Dermis blood vessel endothelial cell (primary cell): ENCODE data around the gene CEP295NL. TPM values are rescaled to one million over a fixed set of nuclear protein-coding genes. Genes with fewer than 3 reads are reported as not detected.
A peak's percentile ranks its signal among the peaks of the same experiment; 100 is the strongest.
"Not testable (repeated sequence)": the region's sequence is repeated elsewhere in the genome, so short reads cannot be mapped to it uniquely, and the experiment has no call there.

Experiments used
- DNase-seq: peaks from one replicate; pipeline ENCODE4 v3.0.0; 2010
- total RNA-seq: library from RNA; depleted of rRNA; stranded (reverse); fragments of >200 nt; gene quantifications from 2 replicates; pipeline ENCODE4 v1.2.3, GENCODE V29; 2014

Gene CEP295NL, protein sequence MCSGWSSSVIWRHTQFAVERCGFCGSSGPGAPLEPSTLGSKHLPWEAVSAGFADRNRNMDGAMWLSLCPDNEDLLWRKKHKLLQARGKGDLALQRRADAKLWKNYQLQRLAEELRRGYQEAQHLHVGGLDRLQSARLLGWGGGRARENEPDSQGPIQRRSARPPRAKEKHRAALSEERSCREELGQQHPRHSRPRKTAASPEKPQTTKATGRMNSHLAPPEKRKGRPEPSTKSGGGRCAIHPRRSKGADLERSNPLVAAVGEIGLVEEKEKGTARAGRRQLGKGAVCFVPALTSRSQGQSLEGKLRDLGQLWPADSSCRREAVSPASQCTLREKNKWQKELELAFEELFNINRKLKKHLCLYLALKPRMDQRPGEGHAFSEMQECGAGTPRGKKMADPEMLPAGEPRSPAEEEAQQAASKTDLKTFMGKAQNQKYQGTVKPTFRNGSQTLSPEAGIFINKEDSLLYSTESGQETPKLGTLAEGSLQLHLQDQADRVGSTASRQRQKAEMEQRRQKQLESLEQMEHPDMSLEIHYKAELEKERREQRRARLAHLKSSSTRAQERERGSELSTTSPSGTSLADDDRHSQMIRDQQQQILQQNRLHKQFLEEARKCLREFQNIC
- 1.5 and 5.1 TPM in 2 replicates for total RNA-seq

DNA sequence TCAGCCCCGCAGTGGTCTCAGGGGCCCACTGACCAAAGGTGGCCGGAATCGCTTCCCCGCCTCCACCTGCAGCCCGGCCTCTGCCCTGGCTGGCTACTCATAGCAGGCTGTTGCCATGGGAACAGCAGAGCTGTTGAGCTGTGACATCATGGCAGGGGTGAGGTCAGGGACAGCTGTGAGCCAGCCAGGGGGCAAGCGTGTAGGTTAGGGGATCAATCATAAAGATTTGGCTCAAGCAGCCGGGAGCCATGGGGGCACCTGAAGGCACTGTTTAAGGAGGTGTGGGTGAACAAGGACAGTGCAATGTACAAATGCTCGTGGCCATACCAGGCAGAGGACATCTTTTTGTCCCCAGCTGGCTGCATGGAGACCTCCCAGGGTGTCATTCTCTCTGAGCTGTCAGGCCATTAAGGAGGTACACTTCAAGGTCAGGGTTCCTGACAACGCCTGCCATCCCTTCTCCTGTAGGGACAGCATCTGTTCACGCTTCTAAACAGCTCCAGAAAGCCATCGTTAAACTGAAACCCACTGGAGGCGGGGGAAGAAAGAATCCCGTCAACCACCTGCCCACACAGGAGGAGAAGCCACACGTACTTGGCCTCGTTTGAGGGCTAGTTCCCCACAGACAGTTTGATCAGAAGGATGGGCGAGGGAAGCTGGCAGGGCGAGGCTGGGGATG, at the start of gene CEP295NL:
Gene CEP295NL, minus strand, starts transcription at position 101 of the 679 bp plus-strand sequence. CDS start 1,373 bp downstream, outside the sequence.
- DNase-seq = peak; percentile 61

DNA sequence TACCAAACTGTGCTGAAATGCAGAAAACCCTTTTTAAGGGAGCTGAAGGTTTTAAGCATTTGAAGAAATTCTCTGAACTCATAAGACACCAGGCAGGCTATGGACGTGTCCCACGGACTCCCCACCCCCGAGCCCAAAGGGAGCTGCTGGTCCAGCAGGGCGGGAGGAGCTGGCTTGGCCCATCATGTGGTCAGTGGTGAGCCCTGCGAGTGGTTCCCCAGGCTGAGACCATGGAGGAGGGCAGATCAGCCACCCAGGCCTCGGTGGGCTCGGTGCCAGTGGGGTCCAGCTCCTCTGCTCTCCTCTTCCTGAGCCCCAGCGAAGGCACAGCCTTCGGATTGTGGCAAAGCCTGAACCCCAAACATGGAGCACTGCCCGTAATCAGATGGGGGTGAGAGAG, 49.7 kb upstream of the CEP295NL start:
- DNase-seq = no peak

DNA sequence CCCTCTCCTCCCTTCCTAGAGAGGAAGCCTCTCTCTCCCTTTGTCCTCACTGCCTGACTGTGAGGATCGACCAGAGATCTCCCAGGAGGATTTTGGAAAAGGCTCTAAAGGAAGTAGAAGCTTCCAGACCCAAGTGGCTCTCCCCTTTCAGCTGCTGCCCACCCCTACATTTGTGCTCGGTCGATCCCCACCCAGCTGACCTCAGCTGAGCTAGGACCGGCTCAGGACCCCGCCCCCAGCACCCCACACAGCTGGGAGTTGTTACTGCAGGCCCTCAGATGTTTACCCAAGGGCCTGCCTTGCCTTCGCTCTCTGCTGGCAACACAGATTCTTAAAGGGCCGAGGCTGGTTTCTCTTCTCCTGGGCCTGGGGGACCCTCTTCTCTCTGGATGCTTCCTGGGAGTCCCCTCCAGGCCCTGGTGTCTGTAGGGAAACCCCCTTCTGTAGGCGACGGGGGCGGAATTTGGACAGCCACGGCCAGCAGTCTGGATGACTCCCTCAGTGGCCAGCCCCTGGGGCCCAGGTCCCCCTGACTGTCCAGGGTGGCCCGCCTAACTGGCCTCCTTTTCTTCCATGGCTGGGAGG, 49.1 kb upstream of the CEP295NL start:
- no peak for DNase-seq

DNA sequence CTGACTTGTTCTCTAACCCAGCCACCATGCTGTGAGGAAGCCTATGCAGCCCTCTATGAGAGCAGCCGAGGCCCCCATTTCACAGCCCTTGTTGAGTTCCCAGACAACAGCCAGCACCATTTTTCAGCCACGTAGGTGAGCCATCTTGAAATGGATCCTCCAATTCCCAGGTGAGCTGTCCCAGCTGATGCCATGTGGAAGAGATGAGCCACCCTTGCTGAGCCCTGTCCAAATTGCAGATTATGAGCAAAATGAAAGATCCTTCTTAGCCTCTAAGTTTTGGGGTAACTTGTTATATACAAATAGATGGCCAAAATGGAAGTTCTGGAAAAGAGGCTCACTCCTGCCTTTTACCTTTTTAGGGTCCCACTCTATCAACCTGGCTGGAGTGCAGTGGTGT, 47.9 kb upstream of the CEP295NL start:
- DNase-seq = no peak

DNA sequence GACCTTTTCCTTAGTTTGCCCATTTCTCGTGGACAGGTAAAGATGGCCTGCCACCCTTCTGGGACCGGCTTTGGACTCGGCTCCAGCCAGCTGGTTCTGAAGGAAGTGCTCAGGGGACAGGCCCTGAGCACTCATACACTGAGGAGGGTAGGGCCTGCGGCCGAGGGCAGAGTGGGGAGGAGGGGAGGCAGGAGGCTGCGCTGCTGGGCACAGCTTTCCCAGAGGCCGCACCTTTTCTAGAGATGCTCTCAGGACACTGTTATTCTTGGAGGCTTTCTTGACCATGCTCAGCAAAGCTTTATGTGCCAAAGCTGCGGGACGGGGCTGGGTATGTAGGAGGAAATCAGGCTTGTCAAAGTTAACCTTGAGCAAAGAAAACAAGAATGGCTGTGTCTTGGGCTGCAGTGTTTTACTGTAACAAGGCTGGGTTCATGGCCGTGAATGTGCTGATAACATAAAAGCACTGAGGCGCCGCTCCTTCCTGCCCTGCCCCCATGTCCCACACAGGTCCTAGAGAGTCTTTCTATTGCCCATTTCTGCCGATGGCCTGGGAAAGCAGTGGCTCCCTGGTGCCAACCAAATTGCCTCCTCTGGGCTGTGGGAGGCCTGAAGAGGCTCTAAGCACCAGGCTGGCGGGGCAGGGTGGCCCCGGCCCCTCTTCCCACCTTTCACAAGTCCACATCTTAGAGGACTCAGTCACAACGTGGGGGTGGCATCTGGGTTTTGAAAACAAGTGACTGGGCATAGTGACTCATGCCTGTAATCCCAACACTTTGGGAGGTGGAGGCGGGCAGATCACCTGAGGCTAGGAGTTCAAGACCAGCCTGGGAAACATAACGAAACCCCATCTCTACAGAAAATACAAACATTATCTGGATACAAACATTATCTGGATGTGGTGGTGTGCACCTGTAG, 44.5 kb upstream of the CEP295NL start:
- no peak for DNase-seq

DNA sequence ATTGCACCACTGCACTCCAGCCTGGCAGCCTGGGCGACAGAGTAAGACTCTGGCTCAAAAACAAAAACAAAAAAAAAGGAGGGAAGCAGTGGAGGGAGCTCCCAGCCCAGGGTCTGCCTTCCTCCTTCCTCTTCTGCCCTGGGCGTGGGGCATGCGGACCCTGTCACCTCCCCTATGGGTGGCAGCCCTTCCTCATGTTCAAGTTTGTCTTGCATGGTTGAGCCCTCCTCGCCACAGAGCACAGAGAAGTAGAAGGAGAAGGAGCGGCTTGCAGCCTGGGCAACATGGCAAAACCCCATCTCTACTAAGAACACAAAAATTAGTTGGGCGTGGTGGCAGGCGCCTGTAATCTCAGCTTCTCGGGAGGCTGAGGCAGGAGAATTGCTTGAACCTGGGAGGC, 43.6 kb upstream of the CEP295NL start:
- DNase-seq = no peak

DNA sequence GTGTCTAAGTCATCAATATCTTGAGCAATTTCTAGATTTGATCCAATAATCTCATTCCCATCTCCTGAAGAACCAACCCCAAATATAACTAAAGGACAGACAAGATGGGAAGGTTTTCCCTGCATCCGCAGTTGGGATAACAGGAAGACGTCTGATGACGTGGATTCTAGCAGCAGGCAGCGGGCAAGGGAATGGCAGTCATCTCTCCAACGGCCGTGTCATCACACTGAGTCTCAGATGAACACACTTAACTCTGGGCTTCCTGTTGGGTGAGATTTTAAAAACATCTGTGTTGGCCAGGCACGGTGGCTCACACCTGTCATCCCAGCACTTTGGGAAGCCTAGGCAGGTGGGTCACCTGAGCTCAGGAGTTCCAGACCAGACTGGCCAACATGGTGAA, 43.1 kb upstream of the CEP295NL start:
- no peak for DNase-seq

DNA sequence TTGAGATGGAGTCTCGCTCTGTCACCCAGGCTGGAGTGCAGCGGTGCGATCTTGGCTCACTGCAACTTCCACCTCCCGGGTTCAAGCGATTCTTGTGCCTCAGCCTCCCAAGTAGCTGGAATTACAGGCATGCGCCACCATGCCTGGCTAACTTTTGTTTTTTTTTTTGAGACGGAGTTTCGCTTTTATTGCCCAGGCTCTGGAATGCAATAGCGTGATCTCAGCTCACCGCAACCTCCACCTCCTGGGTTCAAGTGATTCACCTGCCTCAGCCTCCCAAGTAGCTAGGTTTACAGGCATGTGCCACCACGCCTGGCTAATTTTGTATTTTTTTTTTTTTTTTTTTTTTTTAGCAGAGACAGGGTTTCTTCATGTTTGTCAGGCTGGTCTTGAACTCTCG, 42.5 kb upstream of the CEP295NL start:
- DNase-seq = not testable (repeated sequence)

DNA sequence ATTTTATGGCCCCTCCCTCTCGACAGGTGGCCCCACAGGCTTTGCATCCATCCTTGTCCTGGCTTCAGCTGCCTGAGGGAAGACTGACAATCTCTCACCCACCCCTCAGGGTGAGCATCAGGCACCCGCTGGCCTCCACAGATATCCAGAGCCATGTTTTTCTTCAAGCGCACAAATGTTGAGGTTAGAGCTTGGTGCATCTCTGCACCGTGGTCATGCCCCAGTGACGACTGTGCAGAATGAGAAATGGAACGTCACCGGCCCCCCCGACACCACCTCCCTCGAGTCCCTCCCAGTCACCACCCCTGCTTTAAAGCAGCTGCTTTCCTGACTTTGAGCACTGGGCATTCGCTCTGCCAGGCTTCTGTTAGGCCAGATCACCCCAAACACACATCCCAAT, 42.0 kb upstream of the CEP295NL start:
- DNase-seq = no peak

DNA sequence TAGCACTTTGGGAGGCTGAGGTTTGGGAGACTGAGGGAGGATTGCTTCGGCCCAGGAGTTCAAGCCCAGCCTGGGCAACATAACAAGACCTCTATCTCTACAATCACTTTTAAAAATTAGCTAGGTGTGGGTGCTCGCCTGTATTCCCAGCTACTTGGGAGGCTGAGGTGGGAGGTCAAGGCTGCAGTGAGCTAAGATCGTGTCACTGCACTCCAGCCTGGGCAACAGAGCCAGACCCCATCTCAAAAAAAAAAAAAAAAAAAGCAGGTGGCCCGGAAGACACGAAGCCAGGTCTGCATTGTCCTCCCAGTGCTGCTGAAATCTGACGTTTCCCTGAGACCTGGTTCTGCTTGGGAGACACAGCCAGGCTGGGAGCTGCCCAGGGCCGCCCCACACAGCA, 41.0 kb upstream of the CEP295NL start:
- DNase-seq = no peak

DNA sequence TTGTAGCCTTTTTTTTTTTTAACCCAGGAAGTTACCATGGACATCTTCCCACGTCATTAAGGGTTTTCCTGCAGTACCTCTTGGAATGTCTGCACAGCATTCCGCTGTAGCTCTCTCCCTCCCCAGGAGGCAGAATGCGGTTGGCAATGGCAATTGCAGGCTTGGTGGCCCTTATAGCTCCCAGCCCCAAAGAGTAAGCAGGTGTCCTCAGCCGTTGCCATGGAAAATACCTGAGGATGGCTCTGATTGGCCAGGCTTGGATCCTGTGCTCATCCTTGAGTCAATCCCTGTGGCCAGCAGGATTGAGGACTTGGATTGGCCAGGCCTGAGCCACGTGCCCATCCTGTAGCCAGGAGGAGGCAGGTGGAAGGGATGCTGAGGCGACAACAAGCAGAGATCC, 37.7 kb upstream of the CEP295NL start:
- DNase-seq = no peak

DNA sequence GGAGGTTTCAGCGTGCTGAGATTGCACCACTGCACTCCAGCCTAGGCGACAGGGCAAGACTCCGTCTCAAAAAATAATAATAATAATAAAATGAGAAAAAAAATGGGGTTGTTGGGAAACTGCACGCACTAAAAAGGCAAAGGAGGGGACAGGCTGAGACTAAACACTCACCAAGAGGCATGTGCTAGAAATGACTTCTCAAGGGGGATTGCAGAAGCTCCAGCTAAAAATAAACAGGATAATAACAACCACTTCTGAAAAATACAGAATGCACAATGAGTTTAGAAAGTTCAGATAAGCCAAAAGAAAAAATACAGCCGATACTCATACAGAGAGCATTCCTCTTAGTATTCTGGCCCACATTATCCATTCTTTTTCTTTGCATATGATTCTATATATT, 37.3 kb upstream of the CEP295NL start:
- DNase-seq = no peak

DNA sequence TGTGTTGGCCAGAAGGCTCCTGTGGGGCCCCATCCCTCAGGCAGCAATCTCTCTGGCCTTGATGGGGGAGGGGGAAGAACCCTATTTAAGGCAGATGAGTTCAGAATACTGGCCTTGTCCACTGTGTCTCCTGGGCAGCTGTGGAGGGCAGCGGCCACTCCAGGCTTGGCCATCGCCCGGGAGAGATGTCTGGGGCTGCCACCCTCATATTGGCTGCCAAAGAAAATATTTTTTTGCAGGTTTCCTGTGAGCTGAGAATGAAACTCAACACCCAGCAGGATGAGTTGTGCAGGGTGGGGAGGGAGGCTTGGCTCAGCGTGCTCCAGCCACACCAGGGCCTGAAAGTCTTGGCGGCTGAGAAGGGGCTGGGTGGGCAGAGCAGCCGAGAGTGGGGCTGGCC, 36.6 kb upstream of the CEP295NL start:
- peak; percentile 27 for DNase-seq

DNA sequence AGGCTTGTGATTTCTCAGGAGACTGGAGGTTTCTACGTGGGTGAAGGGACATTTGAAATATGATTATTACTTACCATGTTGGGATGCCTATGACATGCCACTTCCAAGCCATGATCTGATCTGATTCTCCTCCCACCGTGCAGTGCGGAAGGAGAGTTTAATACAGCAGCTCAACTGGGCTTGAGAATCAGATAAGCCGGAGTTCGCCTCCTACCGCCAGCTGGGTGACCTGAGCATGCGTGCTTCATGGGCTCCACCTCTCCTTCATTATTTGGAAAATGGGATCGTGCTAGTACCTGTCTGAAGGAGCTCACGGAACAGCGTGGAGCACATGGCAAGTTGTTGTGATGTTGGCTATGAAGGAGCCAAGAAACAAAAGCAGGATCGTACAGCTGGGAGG, 34.6 kb upstream of the CEP295NL start:
- no peak for DNase-seq

DNA sequence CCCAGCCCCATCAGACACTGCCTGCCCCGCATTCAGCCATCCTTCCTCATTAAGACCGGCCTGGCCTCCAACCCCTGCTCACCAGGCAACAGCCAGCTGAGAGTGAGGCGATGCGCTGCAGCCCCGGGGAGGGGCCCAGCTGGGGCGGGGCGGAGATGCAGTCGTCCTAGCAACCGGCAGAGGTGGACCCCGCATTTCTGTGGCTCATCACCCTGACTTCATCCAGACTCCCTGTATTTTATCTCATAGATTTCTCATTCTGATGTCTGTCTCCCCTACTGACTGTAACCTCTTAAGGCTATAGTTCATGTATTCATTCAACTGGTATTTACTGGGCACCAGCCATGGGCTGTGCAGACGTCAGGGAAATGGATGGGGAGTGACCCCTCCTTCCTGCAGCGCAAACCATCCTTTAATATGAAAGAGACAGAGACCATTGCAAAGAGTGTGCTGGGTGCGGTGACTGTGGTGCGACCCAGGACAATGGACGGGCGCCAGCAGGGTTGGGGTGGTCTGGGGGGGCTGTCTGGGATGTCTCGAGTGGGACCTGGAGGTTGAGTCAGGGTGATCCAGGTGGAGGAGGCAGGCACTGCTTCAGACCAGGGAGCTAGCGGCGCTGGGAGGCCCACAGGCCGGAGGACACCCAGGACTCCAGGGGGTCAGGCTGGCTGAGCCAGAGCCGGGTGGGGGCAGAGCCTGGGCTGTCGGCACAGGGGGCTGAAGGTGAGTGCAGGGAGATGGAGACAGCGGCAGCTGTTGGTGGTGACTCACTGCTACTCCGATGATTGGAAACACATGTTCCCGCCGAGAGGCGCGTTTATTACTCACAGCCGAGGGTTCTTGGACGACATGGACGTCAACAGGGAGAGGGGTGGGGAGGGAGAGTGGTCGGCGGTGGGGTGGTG, 32.7 kb upstream of the CEP295NL start:
- peak; percentile 89 for DNase-seq

DNA sequence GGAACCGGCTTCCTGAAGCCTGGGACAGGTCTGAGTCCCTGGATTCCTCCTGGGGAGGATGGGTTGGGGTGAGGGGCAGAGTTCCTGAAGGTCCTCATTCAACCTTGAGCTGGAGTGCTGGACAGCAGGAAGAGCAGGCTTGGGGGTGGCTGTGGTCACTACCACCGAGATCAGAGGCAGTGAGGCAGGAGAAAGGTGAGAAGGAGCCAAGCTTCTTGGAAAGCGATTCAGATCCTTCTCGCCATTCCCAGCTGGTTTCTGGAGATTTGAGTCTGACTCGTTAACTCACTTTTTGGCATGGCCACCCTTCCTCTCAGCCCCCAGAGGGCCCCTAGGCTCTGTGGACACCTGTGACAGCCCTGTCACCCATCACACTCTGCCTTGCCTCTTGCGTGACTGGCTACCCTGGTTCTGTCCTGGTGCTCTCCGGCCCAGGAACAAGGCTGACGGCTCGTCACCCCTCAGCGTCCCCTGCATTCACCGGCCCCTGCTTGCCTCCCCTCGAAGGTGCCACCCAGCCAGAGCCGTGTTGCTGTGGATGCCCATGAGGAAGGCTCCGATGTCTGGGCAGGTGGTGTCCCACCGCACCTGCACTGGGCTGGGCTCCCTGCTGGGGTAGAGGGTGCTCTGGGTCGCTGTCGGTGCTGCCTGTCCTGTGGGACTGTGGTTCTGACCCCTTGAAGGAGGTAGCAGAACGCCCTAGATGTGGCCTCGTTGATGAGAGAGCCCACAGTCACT, 31.8 kb upstream of the CEP295NL start:
- DNase-seq = peak; percentile 32

DNA sequence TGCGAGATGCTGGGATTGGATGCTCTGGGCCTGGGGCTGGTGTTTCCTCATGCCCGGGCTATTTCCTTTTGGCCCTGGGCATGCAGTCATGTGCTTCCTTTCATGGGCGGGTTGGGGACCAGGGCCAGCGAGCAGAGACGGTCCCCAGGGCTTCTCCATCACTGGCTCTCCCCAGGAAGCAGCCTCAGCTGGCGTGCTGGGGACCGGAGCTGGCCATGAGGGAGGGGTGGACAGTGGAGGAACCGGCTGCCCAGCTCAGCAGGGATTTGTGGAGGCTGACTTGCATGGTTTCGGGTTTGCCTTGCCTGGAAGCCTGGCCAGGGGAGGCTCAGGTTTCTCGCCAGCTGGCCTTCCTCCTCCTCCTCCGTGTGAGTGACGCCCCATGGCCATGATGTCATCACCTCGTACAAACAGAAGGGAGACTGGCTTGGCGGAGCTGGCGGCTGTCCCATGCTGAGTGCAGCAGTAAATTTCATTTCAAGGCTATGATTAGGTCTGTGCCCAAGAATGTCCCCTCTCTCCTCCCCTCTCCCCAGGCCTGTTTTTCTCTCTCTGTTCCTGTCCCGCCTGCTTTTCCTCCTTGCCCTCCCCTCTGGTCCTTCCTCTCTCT, 31.1 kb upstream of the CEP295NL start:
- DNase-seq = peak; percentile 95

DNA sequence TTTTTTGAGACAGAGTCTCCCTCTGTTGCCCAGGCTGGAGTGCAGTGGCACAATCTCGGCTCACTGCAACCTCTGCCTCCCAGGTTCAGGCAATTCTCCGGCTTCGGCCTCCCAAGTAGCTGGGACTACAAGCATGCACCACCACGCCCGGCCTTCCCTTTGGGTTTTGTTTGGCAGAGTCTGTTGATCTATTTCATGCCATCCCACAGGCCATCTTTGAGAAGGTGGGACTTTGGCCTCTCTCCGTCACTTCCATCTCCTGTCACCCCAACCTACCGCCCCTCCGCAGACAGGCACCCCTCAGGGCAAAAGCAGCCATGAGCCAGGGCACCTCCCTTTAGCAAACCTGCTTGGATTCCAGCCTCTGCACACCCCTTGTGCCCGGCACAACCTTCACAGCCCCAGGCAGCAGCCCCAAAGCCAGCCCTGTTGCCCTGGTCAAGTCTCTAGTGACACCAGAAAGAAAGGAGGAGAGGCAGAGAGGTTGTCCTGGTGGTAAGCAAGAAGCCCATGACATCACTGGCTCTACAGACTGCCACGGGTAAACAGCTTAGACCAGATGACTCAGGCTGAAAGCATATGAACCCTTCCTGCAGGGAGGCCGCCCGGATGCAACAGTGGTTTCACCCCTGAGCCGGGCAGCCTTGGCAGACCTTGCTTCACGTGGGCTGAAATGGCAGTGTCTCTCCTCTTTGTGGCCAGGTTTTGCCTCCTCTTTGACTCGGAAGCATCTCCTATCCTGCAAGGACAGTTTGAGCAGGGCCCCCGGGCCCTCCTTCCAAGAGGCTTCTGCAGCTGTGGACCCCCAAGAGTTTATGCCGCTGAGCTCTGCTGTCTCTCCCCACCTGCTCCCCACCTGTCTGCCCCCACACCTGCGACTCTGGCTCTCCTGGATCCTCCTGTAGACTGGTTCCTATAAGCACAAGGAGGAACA, 30.3 kb upstream of the CEP295NL start:
- peak; percentile 98 for DNase-seq
